OCI-M1 (cell line): ENCODE data around the gene PSPC1.

Source experiments
- DNase-seq: peaks from one replicate; lab custom pipeline; 2025; lab: John Stamatoyannopoulos, UW

PSPC1 gene

GRCh38 chr13:19672990-19673389 lies 109.8 kb downstream of the PSPC1 start:
- no peak for DNase-seq

GRCh38 chr13:19670147-19670546 lies 112.6 kb downstream of the PSPC1 start:
- no peak for DNase-seq

DNA sequence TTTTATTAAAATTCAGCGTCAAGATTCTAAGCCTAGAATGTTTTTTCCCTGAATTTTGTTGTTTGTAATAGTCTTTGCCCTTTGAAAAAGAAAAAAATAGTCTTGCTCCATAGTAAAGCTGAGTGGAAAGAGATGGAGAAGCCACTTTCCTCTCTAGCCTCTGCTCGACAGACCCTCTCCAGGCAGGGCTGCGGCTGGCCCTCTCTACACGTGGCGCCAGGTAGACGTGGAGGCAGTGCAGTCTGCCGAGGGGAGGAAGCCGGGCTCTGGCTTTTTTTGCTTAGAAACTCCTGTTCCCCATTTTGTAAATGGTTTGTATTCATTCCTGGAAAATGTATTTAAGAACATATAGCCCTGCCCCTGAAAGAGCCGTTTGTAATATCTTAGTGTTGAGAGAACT lies 114.0 kb downstream of the PSPC1 start:
- no peak for DNase-seq

GRCh38 chr13:19665427-19665859 lies 117.3 kb downstream of the PSPC1 start:
- no peak for DNase-seq

- no peak for DNase-seq
Measured at GRCh38 chr13:19664481-19665230, 118.1 kb downstream of the PSPC1 start.

- no peak for DNase-seq
Measured at GRCh38 chr13:19663416-19663979, 119.2 kb downstream of the PSPC1 start.

- DNase-seq = no peak
Measured at GRCh38 chr13:19661561-19661960, 121.2 kb downstream of the PSPC1 start.

GRCh38 chr13:19661126-19661525 lies 121.6 kb downstream of the PSPC1 start:
- DNase-seq = no peak

GRCh38 chr13:19658831-19659230 lies 123.9 kb downstream of the PSPC1 start:
- DNase-seq = no peak

DNA sequence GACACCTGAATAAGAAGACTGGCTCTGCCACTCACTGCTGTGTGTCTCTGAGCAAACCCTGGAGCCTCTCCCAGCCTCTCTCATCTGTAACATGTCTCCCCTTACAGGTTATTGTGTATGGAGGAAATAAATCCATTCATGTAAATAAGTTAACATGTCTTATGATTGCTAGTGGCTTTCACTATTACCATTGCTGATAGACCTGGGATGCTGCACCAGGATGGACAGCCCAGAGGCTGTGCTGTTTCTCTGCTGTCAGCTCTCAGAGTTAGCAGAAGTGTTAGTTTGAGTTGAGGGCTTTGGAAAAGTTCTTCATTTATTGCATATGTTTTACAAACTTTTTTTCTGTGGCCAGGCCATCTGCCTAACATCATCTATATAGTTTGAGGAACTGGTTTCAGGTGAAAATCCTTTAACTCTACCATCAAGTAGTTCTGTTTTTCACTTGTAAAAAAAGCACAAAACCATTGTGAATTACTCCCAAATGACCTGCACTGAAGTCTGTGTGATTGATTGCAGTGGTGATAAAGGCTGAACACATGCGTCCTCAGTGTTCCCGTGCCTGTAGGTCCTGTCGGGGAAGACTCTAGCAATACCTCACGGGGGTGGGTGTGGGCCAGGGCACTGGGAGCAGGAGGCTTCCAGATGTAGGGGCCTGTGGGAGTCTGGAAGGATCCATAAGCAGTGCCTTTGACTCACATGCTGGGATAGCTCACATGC lies 124.7 kb downstream of the PSPC1 start:
- no peak for DNase-seq
